ENCODE measurements around the gene PTGES2. TPM values are rescaled to one million over a fixed set of nuclear protein-coding genes. Genes with fewer than 3 reads are reported as not detected.

PTGES2 gene
- total RNA-seq, 2 experiments from 2014 or later: 51.0 to 56.4 TPM

DNA sequence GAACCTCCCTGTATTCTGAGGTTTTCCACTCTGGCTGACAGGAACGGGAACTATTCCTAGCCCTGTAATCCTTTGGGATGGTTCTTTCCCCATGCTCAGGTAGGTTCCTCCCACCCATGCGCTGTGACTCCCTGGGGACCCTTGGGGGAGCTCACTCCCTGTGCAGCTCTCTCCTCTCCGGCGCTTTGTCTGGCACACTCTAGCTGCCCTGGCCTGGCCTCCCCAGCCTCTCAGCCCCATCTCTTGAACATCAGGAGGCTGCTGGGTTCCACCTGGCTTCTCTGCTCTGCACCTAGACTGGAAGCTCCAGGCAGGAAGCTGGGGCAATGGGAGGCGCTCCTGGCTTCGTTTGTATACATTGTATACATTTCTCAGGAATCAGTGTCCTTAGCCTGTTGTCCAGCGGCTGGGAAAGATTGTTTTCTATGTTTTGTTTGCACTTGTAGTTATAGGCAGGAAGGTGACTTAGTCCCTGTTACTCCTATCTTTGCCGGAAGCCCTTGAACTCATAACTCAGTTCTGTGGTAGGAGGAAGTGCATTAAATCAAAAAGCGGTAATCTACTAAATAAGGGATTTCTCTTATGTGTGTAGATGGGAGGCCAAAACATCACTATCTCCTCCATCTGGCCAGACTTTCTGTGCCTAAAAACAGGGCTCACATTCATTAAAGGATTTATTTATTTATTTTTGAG lies 39.1 kb downstream of the PTGES2 start:
- CTCF ChIA-PET: interaction anchor here (1.0 to 2.4 kb wide), 5 partner anchors 8 to 146 kb away, joined by 3 to 10 read pairs (median 3); no protein-coding TSS in a partner anchor
- H3K36me3 Mint-ChIP-seq: peaks cover 16% of the 10 kb centered on the region
- no peak overlapping the region for H3K27ac Mint-ChIP-seq
- no peak for ATAC-seq
- no peaks in the 10 kb centered on the region for H3K9me3 Mint-ChIP-seq (ENCODE audit: low read depth)
- H3K27me3 Mint-ChIP-seq: no peaks in the 10 kb centered on the region
- H3K4me1 Mint-ChIP-seq: peaks cover 40% of the 10 kb centered on the region
- no peak for DNase-seq
- no peak overlapping the region for H3K4me3 Mint-ChIP-seq

DNA sequence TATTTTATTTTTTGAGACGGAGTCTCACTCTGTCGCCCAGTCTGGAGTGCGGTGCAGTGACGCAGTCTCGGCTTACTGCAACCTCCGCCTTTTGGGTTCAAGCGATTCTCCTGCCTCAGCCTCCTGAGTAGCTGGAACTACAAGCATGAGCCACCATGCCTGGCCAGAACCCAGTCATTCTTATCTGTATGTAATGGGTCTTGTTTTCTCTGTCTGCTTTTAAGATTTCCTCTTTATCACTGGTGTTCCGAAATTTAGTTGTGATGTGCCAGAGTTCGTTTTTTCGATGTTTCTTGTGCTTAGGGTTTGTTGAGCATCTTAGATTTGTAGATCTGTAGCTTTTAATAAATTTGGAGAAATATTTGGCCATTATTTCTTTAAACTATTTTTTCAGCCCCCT lies 40.3 kb downstream of the PTGES2 start:
- DNase-seq (no peak), ATAC-seq (no peak)
- CTCF ChIA-PET: interaction anchor here (1.1 to 2.4 kb wide), 7 partner anchors 8 to 145 kb away, joined by 3 to 10 read pairs (median 3); no protein-coding TSS in a partner anchor
- Mint-ChIP-seq H3K4me1 (peaks cover 33% of the 10 kb centered on the region), H3K27me3 (no peaks in the 10 kb centered on the region), H3K4me3 (no peak overlapping the region), H3K36me3 (peaks cover 16% of the 10 kb centered on the region), H3K27ac (no peak overlapping the region), H3K9me3 (ENCODE audit: low read depth) (no peaks in the 10 kb centered on the region)

DNA sequence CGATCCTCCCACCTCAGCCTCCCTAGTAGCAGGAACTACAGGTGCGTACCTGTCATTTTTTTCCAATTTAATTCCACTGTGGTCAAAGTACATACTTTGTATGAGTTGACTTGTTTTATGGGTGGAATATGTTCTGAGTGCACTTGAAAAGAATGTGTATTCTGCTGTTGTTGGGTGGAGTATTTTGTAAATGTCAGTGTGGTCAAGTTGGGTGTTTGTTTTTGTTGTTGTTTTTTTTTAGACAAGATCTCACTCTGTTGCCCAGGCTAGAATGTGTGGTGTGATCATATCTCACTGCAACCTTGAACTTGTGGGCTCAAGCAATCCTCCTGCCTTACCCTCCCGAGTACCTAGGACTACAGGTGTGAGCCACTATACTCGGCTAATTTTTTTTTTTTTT lies 41.6 kb downstream of the PTGES2 start:
- no peak for DNase-seq
- no peak for ATAC-seq
- Mint-ChIP-seq H3K36me3 (peaks cover 16% of the 10 kb centered on the region), H3K9me3 (ENCODE audit: low read depth) (no peaks in the 10 kb centered on the region), H3K4me1 (peaks cover 36% of the 10 kb centered on the region), H3K27me3 (no peaks in the 10 kb centered on the region), H3K4me3 (no peak overlapping the region), H3K27ac (peak overlapping the region; percentile 9)
- CTCF ChIA-PET: interaction anchor here (1.7 kb wide), 1 partner anchor 13 kb away, joined by 6 read pairs; no protein-coding TSS in a partner anchor

DNA sequence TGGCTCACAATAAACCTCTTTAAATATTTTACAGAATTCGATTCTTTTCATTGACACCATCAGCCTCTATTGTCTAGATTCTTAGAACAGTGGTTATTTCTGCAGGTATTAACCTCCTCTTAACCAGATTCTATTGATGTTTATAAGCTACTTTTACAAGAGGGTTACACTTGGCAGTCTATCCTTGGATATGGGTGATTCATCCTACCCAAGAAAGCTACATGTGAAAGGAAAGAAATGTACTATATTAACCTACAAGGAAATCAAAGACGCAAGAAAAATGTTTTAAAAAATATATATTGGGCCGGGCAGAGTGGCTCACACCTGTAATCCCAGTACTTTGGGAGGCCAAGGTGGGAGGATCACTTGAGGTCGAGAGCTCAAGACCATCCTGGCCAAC lies 42.8 kb downstream of the PTGES2 start:
- Mint-ChIP-seq H3K4me3 (no peak overlapping the region), H3K9me3 (ENCODE audit: low read depth) (no peaks in the 10 kb centered on the region), H3K36me3 (peaks cover 16% of the 10 kb centered on the region), H3K27me3 (no peaks in the 10 kb centered on the region), H3K27ac (no peak overlapping the region), H3K4me1 (peaks cover 36% of the 10 kb centered on the region)
- no peak for ATAC-seq
- no peak for DNase-seq
- CTCF ChIA-PET: interaction anchor here (1.0 to 1.7 kb wide), 7 partner anchors 8 to 142 kb away, joined by 3 to 6 read pairs (median 3); no protein-coding TSS in a partner anchor

DNA sequence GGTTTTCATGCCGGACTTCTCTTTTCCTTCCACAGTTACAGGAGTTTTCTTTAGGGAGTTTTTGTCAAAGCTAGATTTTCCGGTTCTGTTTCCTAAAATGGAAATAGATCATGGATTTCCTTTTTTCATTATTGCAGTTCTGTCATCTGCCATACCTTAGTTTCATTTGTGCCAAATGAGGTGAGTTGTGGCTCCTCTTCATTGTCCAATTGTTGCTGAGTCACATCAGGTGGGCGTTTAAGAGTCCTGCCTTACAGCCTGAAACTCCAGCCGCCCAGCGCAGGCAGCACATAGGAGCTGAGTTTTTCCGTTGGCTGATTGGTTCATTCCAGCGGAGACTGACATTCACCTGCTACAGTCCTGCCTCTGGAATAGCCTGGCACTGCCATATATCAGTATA lies 45.4 kb downstream of the PTGES2 start:
- peaks cover 46% of the 10 kb centered on the region for H3K4me1 Mint-ChIP-seq
- H3K27ac Mint-ChIP-seq: no peak overlapping the region
- H3K9me3 Mint-ChIP-seq (ENCODE audit: low read depth): no peaks in the 10 kb centered on the region
- no peak for ATAC-seq
- no peak for DNase-seq
- H3K36me3 Mint-ChIP-seq: peaks cover 26% of the 10 kb centered on the region
- CTCF ChIA-PET: interaction anchor here (0.9 to 1.6 kb wide), 5 partner anchors 25 to 140 kb away, joined by 3 read pairs; no protein-coding TSS in a partner anchor
- H3K4me3 Mint-ChIP-seq: no peak overlapping the region
- no peaks in the 10 kb centered on the region for H3K27me3 Mint-ChIP-seq

DNA sequence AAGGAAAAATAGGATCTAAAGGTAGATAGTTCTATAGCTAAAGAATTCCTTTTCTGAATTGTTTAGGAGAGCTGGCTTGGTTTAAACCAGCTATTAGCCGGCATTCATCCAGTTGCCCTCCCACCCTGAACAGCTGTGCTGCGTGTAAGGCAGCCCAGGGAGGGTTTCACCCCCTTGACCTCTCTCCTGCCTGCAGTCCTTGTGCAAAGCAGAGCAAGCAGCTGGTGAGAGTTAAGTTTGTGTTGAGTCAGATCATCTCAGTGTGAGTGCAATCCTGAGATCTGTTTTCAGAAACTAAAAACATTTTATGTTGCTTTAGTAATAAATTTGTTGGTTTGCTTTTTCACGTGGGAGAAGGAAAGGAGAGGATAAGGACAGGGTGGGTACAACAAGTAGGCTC lies 46.5 kb downstream of the PTGES2 start:
- DNase-seq (no peak), ATAC-seq (no peak)
- peak overlapping the region; percentile 47 for H3K27ac Mint-ChIP-seq
- peaks cover 52% of the 10 kb centered on the region for H3K4me1 Mint-ChIP-seq
- no peaks in the 10 kb centered on the region for H3K9me3 Mint-ChIP-seq (ENCODE audit: low read depth)
- peaks cover 31% of the 10 kb centered on the region for H3K36me3 Mint-ChIP-seq
- H3K27me3 Mint-ChIP-seq: no peaks in the 10 kb centered on the region
- H3K4me3 Mint-ChIP-seq: no peak overlapping the region
- CTCF ChIA-PET: interaction anchor here (1.0 to 1.6 kb wide), 4 partner anchors 8 to 139 kb away, joined by 3 read pairs; no protein-coding TSS in a partner anchor

DNA sequence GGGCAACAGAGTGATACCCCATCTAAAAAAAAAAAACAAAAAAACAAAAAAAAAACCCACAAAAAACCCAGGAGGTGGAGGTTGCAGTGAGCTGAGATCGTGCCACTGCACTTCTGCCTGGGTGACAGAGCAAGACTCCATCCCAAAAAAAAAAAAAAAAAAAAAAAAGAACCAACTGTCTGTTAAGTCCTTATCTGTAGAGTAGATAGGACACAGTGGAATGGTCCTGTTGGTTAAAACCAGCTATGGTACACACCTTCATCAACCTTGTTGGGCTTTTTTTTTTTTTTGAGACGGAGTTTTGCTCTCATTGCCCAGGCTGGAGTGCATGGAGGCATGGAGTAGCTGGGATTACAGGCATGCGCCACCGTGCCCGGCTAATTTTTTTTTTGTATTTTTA lies 47.3 kb downstream of the PTGES2 start:
- DNase-seq (no peak), ATAC-seq (no peak)
- H3K4me1 Mint-ChIP-seq: peaks cover 46% of the 10 kb centered on the region
- H3K9me3 Mint-ChIP-seq (ENCODE audit: low read depth): no peaks in the 10 kb centered on the region
- CTCF ChIA-PET: interaction anchor here (1.0 to 1.5 kb wide), 3 partner anchors 9 to 56 kb away, joined by 3 read pairs; no protein-coding TSS in a partner anchor
- no peak overlapping the region for H3K27ac Mint-ChIP-seq
- no peak overlapping the region for H3K4me3 Mint-ChIP-seq
- H3K36me3 Mint-ChIP-seq: peaks cover 25% of the 10 kb centered on the region
- H3K27me3 Mint-ChIP-seq: no peaks in the 10 kb centered on the region

DNA sequence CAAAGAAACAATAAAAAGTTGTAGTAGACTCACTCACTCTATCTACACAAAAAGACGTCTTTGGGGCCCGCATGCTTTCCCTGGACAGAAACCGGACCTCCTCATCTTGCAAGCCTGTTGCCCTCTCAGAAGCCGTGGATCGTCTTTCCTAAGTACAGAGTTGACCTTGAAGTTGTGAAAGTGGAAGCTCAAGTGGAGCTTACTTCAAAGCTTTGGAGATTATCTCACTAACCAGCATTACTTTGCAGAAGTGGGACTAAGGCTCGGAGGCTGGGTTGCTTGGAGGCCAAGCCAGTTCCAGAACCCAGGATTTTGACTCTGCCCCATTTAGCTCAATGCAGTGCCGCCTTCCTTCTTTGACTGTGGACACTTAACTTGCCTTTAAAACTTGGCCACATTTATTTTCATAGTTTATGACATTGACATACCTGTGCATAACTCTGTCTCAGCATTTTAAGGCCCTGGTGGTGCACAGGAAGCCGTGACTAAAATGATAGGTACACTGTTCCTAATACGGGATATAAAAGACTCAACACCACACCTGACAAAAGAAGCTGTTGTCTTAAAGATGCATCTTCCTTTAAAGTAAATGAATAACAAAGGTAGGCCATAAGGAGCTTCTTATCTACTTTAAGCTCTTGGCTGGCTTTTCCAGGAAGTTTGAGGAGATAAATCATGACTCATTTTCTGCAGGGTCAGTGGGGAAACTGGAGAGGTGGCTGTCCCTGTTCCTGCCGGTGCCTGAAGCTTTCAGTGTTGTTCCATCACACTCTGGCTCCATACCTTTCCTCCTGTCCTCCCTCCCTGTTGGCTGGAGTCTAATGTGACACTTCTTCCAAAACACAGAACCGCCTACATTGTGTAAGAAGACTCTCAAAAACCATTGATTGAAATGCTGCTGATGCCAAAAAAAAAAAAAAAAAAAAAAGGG lies 48.8 kb downstream of the PTGES2 start:
- ATAC-seq: peak; percentile 29
- CTCF ChIA-PET: interaction anchor here (0.7 to 1.8 kb wide), 7 partner anchors 9 to 136 kb away, joined by 3 to 10 read pairs (median 4); partner anchors contain the start of gene SLC25A25
- DNase-seq: no peak
- Mint-ChIP-seq H3K27ac (peak overlapping the region; percentile 65), H3K36me3 (peaks cover 24% of the 10 kb centered on the region), H3K27me3 (no peaks in the 10 kb centered on the region), H3K4me1 (peaks cover 42% of the 10 kb centered on the region), H3K4me3 (no peak overlapping the region), H3K9me3 (ENCODE audit: low read depth) (no peaks in the 10 kb centered on the region)

DNA sequence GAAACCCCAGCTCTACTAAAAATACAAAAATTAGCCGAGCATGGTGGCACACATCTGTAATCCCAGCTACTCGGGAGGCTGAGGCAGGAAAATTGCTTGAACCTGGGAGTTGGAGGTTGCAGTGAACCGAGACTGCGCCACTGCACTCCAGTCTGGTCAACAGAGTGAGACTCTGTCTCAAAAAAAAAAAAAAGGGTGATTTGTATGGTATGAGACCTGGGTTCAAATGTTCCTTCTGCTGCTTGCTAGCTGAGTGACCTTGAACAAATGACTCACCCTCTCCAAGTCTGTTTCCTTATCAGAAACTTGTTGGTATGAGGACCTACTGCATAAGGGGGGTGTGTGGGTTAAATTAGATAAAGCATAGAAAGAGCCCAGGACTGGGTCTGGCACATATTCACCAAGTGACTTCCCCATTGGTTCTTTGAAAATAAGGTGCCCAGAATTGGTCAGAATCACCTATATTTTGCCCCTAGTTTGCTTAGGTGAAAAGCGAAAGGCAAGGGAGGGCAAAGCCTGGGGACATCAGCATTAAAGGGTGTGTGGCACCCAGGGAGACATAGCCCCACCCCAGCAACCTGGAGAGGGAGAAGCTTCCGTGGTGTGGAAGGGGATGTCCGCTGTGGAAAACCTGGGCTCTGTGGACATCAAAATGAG lies 49.6 kb downstream of the PTGES2 start:
- Mint-ChIP-seq H3K36me3 (peaks cover 26% of the 10 kb centered on the region), H3K27ac (peak overlapping the region; percentile 65), H3K4me1 (peaks cover 44% of the 10 kb centered on the region), H3K9me3 (ENCODE audit: low read depth) (no peaks in the 10 kb centered on the region), H3K4me3 (no peak overlapping the region), H3K27me3 (no peaks in the 10 kb centered on the region)
- DNase-seq (no peak), ATAC-seq (peak; percentile 34)
- CTCF ChIA-PET: interaction anchor here (0.6 to 1.8 kb wide), 5 partner anchors 9 to 700 kb away, joined by 3 to 10 read pairs (median 4); partner anchors contain the start of gene SLC25A25

DNA sequence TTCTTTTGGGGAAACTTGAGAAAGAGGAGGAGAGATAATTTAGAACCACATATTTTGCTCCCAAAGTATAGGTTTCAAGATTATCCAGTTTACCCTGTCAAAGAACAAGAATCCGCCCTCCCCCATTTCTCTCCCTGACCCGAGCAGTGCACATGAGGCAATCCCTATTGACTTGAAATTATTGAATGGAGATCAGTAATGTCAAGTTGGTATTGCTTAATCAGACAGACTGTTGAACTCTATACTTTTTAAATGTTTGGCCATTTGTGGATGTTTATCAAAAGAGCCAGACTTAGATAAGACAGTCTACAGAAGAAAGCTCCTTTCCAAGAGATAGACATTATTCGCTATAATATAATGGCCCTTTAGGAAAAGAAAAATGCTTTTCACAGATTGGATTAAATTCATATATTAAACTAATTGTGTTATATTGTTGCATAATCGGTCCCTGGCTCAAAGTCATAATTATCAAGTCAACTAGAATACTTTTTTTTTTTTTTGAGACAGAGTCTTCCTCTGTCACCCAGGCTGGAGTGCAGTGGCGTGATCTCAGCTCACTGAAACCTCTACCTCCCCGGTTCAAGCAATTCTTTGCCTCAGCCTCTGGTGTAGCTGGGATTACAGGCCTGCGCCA lies 54.2 kb downstream of the PTGES2 start:
- peak overlapping the region; percentile 28 for H3K27ac Mint-ChIP-seq

DNA sequence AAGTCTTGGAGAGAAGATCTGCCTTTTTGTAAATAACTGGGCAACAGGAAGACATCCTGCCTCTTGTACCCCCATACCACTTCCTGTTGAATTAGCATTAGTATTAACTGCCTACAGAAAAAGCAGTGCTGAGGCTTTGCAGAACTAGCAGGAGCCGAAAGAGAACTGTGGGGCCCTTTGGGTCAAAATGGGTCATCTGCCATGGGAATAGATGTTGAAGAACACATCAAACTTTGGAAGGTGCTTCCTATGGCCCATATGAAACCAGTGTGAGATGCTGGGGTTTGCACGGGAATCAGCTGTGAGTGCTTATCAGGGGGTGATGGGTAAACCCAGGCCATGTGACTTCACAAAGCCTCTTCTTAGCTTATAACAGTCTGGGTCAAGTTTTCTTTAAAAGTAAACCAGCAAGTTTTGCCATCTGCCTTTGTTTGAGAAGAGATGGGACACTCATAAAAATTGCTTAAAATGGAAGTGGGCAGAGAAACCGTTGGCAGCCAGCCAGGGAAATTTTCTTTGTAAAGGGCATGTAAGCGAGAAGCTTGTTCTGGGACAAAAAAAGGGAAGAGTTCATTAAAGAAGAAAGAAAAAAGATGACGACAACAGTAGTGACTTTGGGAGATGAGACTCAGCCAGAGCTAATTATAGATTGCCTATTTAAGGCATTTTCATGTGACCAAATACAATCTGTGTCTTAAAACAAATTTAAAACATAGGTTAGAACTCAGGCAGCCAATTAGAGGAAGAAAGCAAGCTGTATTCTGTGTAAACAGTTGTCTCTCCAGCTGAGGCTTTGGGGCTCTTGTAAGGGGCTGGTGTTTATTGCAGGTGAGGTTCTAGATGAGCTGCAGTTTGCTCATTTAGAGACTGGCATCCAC lies 55.1 kb downstream of the PTGES2 start:
- Mint-ChIP-seq H3K27ac (peak overlapping the region; percentile 96), H3K4me1 (peaks cover 36% of the 10 kb centered on the region)
- DNase-seq: peak; percentile 60

More for the DNA sequence above, 54.2 kb downstream of the PTGES2 start:
- Mint-ChIP-seq H3K36me3 (peaks cover 35% of the 10 kb centered on the region), H3K4me1 (peaks cover 46% of the 10 kb centered on the region), H3K4me3 (no peak overlapping the region), H3K9me3 (ENCODE audit: low read depth) (no peaks in the 10 kb centered on the region), H3K27me3 (no peaks in the 10 kb centered on the region)
- CTCF ChIA-PET: interaction anchor here (1.3 to 2.4 kb wide), 7 partner anchors 12 to 123 kb away, joined by 3 to 13 read pairs (median 6); no protein-coding TSS in a partner anchor
- DNase-seq: no peak
- ATAC-seq: no peak

More for the DNA sequence above, 55.1 kb downstream of the PTGES2 start:
- Mint-ChIP-seq H3K9me3 (ENCODE audit: low read depth) (no peaks in the 10 kb centered on the region), H3K27me3 (no peaks in the 10 kb centered on the region), H3K36me3 (peaks cover 29% of the 10 kb centered on the region), H3K4me3 (peak overlapping the region; percentile 73)
- CTCF ChIA-PET: interaction anchor here (0.9 to 2.4 kb wide), 11 partner anchors 11 to 130 kb away, joined by 3 to 13 read pairs (median 4); no protein-coding TSS in a partner anchor
- ATAC-seq: no peak
